Glutamatergic neuron (in vitro differentiated cells): Measurements from ENCODE around the gene C1QA. TPM values are rescaled to one million over a fixed set of nuclear protein-coding genes. Genes with fewer than 3 reads are reported as not detected.

Source experiments
- DNase-seq: peaks from one replicate; pipeline ENCODE4 v3.0.0; 2022
- H3K27ac Mint-ChIP-seq: one replicate; pipeline ENCODE4 v1.8.0; 2020; ENCODE audit warnings: mild to moderate bottlenecking, mixed read lengths, inconsistent platforms; ENCODE audit not compliant: unreplicated experiment
- H3K27me3 Mint-ChIP-seq: one replicate; pipeline ENCODE4 v1.8.0; 2020; ENCODE audit warnings: mild to moderate bottlenecking, moderate library complexity, mixed read lengths, inconsistent platforms; ENCODE audit not compliant: unreplicated experiment
- H3K36me3 Mint-ChIP-seq: one replicate; pipeline ENCODE4 v1.8.0; 2020; ENCODE audit warnings: mild to moderate bottlenecking, mixed read lengths, inconsistent platforms; ENCODE audit not compliant: unreplicated experiment
- H3K4me1 Mint-ChIP-seq: one replicate; pipeline ENCODE4 v1.8.0; 2020; ENCODE audit warnings: mild to moderate bottlenecking, low read depth, mixed read lengths, inconsistent platforms; ENCODE audit not compliant: unreplicated experiment
- H3K4me3 Mint-ChIP-seq: one replicate; pipeline ENCODE4 v1.8.0; 2020; ENCODE audit warnings: mild to moderate bottlenecking, mixed read lengths, inconsistent platforms; ENCODE audit not compliant: unreplicated experiment
- H3K9me3 Mint-ChIP-seq: one replicate; pipeline ENCODE4 v1.8.0; 2020; ENCODE audit warnings: mild to moderate bottlenecking, moderate library complexity, mixed read lengths, inconsistent platforms; ENCODE audit not compliant: unreplicated experiment
- total RNA-seq: library from RNA; stranded (reverse); fragmentation: NEBNext Ultra II Directional; extraction: Animal tissue kit (Norgen Biotek cat#: 25700); gene quantifications from one replicate; pipeline ENCODE4 v1.2.1, GENCODE V29; 2021; ENCODE audit not compliant: unreplicated experiment
- TF ChIP-seq, protein P1 (sequence below): fragments of 200-600 bp; sonication (generic); IDR thresholded peaks from one replicate; pipeline ENCODE4 v1.5.0; 2021; ENCODE audit not compliant: partially characterized antibody, unreplicated experiment

Gene C1QA
- total RNA-seq, 1 donor from 2014 or later, result not detected

DNA sequence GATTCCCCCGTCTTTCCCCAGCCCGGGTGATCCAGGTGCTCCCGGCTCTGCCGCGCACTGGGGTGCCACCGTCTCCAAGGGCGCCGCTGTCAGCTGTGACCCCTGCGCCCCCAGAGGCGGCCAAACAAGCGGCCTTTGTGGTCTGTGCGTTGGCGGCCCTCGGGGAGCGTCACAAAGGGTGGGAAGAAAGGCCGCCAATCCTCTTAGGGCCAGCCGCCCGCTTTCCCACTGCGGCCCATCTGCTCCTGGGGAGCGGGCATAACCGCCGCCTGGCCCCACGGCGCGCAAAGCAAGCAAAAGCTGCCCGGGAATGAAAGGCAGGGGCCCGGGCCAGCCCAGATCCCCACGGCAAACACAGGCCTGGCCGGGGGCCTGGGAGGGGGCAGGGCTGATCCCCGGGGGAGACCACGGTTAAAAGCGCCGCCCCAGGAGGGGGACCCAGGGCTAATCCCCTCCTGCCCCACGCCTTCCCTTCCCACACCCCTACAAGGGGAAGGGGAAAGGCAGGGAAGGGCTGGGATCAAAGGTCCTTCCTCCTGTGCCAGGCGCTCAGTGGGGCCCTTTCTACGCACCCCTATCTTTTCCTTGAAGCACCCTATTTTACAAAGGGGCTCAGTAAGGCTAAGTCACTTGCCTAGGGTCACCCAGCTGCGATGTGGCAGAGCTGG is 40.6 kb downstream of the C1QA start:
- Mint-ChIP-seq H3K27ac (no peak overlapping the region), H3K27me3 (peaks cover 7% of the 10 kb centered on the region), H3K4me3 (no peak overlapping the region), H3K36me3 (no peaks in the 10 kb centered on the region), H3K9me3 (peaks cover 3% of the 10 kb centered on the region), H3K4me1 (peaks cover 2% of the 10 kb centered on the region)
- no peak for DNase-seq
- TF ChIP-seq, protein P1, sequence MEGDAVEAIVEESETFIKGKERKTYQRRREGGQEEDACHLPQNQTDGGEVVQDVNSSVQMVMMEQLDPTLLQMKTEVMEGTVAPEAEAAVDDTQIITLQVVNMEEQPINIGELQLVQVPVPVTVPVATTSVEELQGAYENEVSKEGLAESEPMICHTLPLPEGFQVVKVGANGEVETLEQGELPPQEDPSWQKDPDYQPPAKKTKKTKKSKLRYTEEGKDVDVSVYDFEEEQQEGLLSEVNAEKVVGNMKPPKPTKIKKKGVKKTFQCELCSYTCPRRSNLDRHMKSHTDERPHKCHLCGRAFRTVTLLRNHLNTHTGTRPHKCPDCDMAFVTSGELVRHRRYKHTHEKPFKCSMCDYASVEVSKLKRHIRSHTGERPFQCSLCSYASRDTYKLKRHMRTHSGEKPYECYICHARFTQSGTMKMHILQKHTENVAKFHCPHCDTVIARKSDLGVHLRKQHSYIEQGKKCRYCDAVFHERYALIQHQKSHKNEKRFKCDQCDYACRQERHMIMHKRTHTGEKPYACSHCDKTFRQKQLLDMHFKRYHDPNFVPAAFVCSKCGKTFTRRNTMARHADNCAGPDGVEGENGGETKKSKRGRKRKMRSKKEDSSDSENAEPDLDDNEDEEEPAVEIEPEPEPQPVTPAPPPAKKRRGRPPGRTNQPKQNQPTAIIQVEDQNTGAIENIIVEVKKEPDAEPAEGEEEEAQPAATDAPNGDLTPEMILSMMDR, result no peak

GRCh38 chr1:22677931-22678896 is 41.8 kb downstream of the C1QA start:
- no peak for DNase-seq
- Mint-ChIP-seq H3K9me3 (peaks cover 3% of the 10 kb centered on the region), H3K4me1 (peaks cover 2% of the 10 kb centered on the region), H3K27me3 (peaks cover 5% of the 10 kb centered on the region), H3K36me3 (no peaks in the 10 kb centered on the region), H3K27ac (no peak overlapping the region), H3K4me3 (no peak overlapping the region)
- TF ChIP-seq, protein P1, result no peak

GRCh38 chr1:22680726-22681125 is 44.3 kb downstream of the C1QA start:
- peaks cover 3% of the 10 kb centered on the region for H3K9me3 Mint-ChIP-seq
- H3K27ac Mint-ChIP-seq, result no peak overlapping the region
- no peak overlapping the region for H3K4me3 Mint-ChIP-seq
- H3K36me3 Mint-ChIP-seq, result no peaks in the 10 kb centered on the region
- TF ChIP-seq, protein P1, result no peak
- no peak for DNase-seq
- H3K4me1 Mint-ChIP-seq, result peaks cover 2% of the 10 kb centered on the region
- H3K27me3 Mint-ChIP-seq, result no peaks in the 10 kb centered on the region

GRCh38 chr1:22681556-22682276 is 45.3 kb downstream of the C1QA start:
- H3K9me3 Mint-ChIP-seq, result peaks cover 3% of the 10 kb centered on the region
- TF ChIP-seq, protein P1, result no peak
- no peak for DNase-seq
- H3K4me3 Mint-ChIP-seq, result no peak overlapping the region
- H3K36me3 Mint-ChIP-seq, result no peaks in the 10 kb centered on the region
- H3K27ac Mint-ChIP-seq, result no peak overlapping the region
- H3K27me3 Mint-ChIP-seq, result no peaks in the 10 kb centered on the region
- peaks cover 4% of the 10 kb centered on the region for H3K4me1 Mint-ChIP-seq
